NCI-H1930 (cell line): ENCODE measurements around the gene MBTD1.
"Not testable (repeated sequence)": the region's sequence is repeated elsewhere in the genome, so short reads cannot be mapped to it uniquely, and the experiment has no call there.

ENCODE experiments used
- DNase-seq, 2 experiments: peaks; one replicate each; lab custom pipeline; 2025; lab: John Stamatoyannopoulos, UW

MBTD1 gene

GRCh38 chr17:51188271-51188833 is 71.5 kb downstream of the MBTD1 start:
- no peak for DNase-seq

- DNase-seq, result no peak
These were observed 74.0 kb downstream of the MBTD1 start for GRCh38 chr17:51185763-51186332.

DNA sequence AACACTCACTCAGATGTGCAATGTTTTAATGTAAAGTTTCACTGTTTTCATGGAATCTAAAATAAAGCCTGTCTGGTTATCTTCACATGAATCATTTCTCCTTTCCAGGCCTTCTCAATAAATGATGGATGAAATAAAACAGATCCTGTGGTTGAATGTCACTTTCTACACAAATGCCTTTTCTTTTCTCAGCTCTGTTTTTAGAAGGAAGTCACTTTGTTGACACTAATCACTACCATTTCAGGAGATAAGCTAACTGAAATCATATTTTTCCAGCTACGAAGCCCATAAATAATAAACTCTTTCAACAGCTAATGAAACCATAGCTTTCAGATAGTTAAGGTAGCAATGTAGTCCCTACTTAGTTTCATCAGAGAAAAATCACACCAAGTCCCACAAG is 75.7 kb downstream of the MBTD1 start:
- DNase-seq, result no peak

GRCh38 chr17:51180486-51180885 is 79.4 kb downstream of the MBTD1 start:
- no peak for DNase-seq

- not testable (repeated sequence) for DNase-seq
These were observed 87.8 kb downstream of the MBTD1 start for GRCh38 chr17:51172030-51172429.

GRCh38 chr17:51170736-51171135 is 89.1 kb downstream of the MBTD1 start:
- no peak for DNase-seq

GRCh38 chr17:51169340-51169739 is 90.5 kb downstream of the MBTD1 start:
- DNase-seq, result no peak

DNA sequence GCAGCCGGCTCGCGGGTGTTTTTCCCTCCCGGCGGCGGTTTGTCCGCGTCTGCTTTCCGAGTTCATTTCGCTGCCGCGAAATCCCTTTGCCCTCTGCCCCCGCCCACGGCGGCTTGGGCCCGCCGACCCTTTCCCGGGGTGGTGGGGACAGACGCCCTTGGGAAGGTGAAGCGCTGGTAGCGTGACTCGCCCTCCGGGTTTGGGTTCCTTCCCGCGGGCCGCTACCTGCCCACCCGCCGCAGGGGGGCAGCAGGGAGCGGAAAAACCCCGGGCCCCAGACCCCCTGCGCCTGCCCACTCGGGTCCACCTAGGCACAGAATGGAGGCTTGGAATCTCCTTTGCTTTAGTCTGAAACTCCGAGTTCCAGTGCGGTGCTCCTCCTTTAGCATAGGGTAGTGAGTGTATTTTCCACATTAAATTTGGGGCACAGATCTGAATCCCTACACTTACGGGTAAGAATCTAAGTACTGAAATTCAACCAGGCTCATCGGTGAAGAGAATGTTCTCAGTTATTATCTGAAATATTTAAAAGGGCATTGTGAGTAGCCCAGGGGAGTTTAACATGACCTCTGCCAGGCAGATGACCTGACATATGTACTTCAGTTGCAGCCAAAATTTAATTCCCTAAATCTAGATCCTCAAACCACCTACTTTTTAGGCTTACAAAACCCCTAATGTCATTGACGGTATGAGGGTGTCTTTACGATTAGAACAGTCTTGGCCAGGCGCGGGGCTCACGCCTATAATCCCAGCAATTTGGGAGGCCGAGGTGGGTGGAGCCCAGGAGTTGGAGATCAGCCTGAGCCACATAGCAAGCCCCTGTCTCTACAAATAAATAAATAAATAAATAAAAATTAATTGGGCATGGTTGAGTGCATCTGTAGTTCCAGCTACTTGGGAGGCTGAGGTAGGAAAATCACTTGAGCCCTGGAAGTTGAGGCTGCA is 92.6 kb downstream of the MBTD1 start:
- peak; percentile 20 to 34 for DNase-seq

- DNase-seq, result peak; percentile 74 to 83
These were observed 93.5 kb downstream of the MBTD1 start, which contains the start of gene NME2 for GRCh38 chr17:51166198-51166986. Gene NME2 (plus strand): TSS chr17:51166411. CDS start chr17:51166831, 420 bp downstream.

GRCh38 chr17:51165680-51166197 is 94.1 kb downstream of the MBTD1 start:
- DNase-seq, result no peak

DNA sequence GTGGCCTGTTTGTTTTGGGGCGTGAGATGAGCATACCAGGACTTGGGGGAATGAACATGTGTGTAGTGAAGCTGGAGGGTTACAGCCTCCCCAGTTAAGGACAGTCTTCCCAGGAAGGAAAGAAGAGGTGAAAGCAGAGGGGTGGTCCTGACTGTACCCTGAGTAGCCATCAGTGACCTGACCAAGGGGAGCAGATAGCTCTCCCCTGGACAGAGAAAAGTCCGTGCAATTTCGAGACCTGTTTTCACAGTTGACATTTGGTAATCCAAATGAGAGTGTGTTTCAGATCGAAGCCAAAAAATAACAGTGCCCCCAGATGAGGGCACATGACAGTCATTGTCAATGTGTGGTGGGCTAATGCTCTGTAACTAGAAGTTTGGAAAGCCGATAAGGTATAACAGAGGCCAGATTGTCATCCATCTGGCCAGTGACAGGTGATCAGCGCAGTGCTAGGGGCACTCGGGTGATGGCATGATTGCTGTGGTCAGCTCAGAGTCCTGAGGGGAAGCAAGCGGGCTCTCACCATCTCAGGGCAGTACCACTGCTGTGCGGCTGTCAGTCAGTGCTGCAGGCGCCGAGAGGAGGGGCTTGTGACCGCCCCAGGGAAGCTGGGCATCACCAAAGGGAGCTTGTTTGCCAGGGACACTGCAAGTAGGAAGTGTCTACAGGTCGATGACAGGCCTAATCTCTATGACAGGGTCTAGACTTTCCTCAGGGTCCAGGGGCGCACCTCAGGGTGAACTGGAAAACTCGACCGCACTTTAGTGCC is 94.8 kb downstream of the MBTD1 start:
- DNase-seq, result no peak

DNA sequence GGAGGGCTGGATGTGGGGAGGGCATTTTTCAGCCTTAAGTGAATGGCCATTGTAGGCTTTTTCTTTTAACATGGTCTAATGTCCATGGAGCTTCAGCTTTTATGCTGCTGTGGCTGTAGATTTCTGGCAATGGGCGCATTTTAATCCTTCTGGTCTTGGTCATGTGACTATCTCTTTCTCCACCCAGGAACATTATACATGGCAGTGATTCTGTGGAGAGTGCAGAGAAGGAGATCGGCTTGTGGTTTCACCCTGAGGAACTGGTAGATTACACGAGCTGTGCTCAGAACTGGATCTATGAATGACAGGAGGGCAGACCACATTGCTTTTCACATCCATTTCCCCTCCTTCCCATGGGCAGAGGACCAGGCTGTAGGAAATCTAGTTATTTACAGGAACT is 98.3 kb downstream of the MBTD1 start:
- no peak for DNase-seq

GRCh38 chr17:51159604-51160003 is 100.2 kb downstream of the MBTD1 start:
- DNase-seq, result no peak

GRCh38 chr17:51155416-51155815 is 104.4 kb downstream of the MBTD1 start:
- DNase-seq, result no peak

DNA sequence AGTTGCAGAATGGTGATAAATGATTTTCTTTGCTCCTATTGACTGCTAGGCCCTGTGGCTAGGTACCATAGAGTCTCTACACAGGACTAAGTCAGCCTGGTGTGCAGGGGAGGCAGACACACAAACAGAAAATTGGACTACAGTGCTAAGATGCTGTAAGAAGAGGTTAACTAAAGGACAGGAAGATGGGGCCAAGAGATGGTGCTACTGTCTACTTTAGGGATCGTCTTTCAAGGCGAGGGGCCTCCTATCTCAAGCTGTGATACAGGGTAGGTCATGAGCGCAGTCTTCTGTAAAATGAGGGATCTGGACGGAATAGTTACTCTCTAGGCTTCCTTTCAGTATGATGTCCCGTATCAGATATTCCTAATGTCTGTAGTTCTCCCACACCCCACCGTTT is 105.7 kb downstream of the MBTD1 start:
- no peak for DNase-seq

DNA sequence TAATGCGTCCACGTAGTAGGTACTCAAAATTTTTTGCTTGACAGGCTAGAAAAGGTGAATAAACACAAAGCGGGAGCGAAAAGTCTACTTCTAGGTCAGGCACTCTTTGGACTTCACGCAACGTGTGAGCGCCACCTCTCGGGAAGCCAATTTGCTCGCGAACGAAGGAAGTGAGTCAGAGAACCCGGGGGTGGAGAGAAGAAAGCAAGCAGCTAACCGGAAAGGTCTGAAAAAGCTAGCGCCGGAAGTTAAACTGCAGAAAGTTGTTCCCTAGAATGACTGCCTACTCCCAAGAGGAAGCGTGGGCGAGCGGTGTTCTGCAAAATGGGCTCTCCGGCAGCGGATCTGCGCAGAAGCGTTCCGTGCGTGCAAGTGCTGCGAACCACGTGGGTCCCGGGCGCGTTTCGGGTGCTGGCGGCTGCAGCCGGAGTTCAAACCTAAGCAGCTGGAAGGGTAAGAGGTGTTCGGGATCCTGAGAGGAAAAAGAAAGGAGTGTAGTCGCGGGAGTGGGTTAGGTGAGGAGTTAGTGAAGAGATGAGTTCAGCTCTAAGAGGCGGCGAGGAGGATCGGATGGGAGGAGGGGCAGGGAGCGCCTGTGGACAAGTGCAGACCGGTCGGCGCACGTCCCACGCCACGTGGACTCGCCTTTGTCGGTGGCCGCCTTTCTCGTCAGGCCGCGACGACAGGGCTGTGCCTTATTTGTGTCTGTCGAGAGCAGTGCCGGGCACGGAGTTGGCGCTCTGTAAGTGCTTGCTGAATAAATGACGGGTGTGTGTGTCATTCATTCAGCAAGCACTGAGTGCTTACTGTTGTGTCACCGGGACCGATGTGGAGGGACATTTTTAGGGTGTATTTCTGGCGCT is 106.4 kb downstream of the MBTD1 start, which contains the start of gene NME1:
Gene NME1 (plus strand): TSS at position 350 of the 863 bp plus-strand sequence. CDS start 2,096 bp downstream, outside the sequence.
- peak; percentile 97 to 98 for DNase-seq

DNA sequence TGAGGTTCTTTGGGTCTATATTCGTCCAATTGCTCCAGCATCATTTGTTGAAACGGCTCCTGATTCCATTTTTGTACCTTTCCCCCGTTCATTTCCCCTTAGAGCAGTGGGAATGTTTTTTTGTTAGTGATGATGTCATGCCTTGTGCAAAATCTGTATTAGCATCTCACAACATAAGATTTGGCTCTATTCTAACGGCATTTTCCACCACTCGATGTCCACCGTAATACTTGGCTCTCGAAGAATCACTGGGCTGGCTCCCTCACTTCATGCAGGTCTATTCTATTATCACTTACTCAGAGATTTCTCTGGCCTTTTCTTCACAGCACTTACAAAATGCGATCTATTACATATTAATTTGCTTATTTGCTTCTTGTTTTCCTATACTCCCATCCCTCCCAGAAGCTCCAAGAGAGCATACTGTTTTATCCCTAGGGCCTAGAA is 107.1 kb downstream of the MBTD1 start:
- DNase-seq, result no peak

GRCh38 chr17:51150932-51151331 is 108.9 kb downstream of the MBTD1 start:
- DNase-seq, result no peak

GRCh38 chr17:51149163-51149562 is 110.7 kb downstream of the MBTD1 start:
- DNase-seq, result no peak

DNA sequence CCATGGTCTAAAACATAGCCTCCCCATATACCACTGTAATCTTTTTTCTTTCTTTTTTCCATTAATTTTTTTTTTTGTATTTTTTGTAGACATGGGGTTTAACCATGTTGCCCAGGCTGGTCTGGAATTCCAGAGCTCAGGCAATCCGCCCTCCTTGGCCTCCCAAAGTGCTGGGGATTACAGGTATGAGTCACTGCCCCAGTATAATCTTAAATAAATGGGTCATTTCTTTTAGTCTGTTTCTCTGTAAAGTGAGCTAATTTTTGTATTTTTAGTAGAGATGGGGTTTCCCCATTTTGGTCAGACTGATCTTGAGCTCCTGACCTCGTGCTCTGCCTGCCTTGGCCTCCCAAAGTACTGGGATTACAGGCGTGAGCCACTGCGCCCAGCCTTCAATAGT is 112.2 kb downstream of the MBTD1 start:
- DNase-seq, result no peak
